HG03378 (cell line): ENCODE measurements around the gene PLCL2.
A peak's percentile ranks its signal among the peaks of the same experiment; 100 is the strongest.

Experiments
- ATAC-seq: cut with Tn5 transposase; IDR thresholded peaks from one replicate; pipeline ENCODE4 v1.9.1; 2021; ENCODE audit warnings: mild to moderate bottlenecking, moderate library complexity; ENCODE audit not compliant: unreplicated experiment

Gene PLCL2

GRCh38 chr3:16912400-16913263, 27.9 kb downstream of the PLCL2 start:
- peak; percentile 92 for ATAC-seq

GRCh38 chr3:16913264-16913580, 28.5 kb downstream of the PLCL2 start:
- peak; percentile 3 for ATAC-seq

- ATAC-seq: no peak
These were observed 32.1 kb downstream of the PLCL2 start for GRCh38 chr3:16916840-16917239.

- ATAC-seq: no peak
These were observed 32.6 kb downstream of the PLCL2 start for GRCh38 chr3:16917256-16917935.

- ATAC-seq: no peak
These were observed 33.4 kb downstream of the PLCL2 start for GRCh38 chr3:16917980-16918682.

GRCh38 chr3:16918683-16919025, 33.9 kb downstream of the PLCL2 start:
- no peak for ATAC-seq

- ATAC-seq: no peak
These were observed 38.4 kb downstream of the PLCL2 start for GRCh38 chr3:16923112-16923511.

- no peak for ATAC-seq
These were observed 42.7 kb downstream of the PLCL2 start for GRCh38 chr3:16927485-16927884.

- peak; percentile 48 for ATAC-seq
These were observed 43.8 kb downstream of the PLCL2 start for GRCh38 chr3:16928386-16929132.

GRCh38 chr3:16929311-16929710, 44.6 kb downstream of the PLCL2 start:
- no peak for ATAC-seq

- no peak for ATAC-seq
These were observed 48.1 kb downstream of the PLCL2 start for GRCh38 chr3:16932877-16933276.

GRCh38 chr3:16935781-16936180, 51.0 kb downstream of the PLCL2 start:
- no peak for ATAC-seq

- no peak for ATAC-seq
These were observed 51.5 kb downstream of the PLCL2 start for GRCh38 chr3:16936233-16936632.

- ATAC-seq: no peak
These were observed 52.0 kb downstream of the PLCL2 start for GRCh38 chr3:16936676-16937230.

- no peak for ATAC-seq
These were observed 52.6 kb downstream of the PLCL2 start for GRCh38 chr3:16937326-16937845.

GRCh38 chr3:16940769-16941700, 56.3 kb downstream of the PLCL2 start:
- ATAC-seq: no peak

- no peak for ATAC-seq
These were observed 58.2 kb downstream of the PLCL2 start for GRCh38 chr3:16942955-16943354.

GRCh38 chr3:16943857-16944256, 59.1 kb downstream of the PLCL2 start:
- ATAC-seq: no peak

- ATAC-seq: no peak
These were observed 59.6 kb downstream of the PLCL2 start for GRCh38 chr3:16944356-16944755.

- no peak for ATAC-seq
These were observed 60.6 kb downstream of the PLCL2 start for GRCh38 chr3:16945330-16945729.
